Adrenal gland (tissue), 12 donors: Measurements from ENCODE around the gene GPR4. TPM values are rescaled to one million over a fixed set of nuclear protein-coding genes. Genes with fewer than 3 reads are reported as not detected.
"Not testable (repeated sequence)": the region's sequence is repeated elsewhere in the genome, so short reads cannot be mapped to it uniquely, and the experiment has no call there.

Source experiments
- DNase-seq, 7 donors: peaks; one replicate each; pipeline ENCODE4 v3.0.0-alpha.2; 2019 to 2020
- H3K27ac ChIP-seq, 5 donors: fragments of 200-600 bp; sonication (generic) in 4 of 5; 1 replicate in 3 of 5; 2 replicates in 2 of 5; pipeline versions ENCODE4 v1.5.1 to v1.8.0; 2016 to 2020; ENCODE audit warnings: mild to moderate bottlenecking in 1 of 5
- H3K27me3 ChIP-seq: fragments of 200-600 bp; 2 replicates; pipeline ENCODE4 v1.8.0; 2021
- H3K36me3 ChIP-seq, 2 donors: fragments of 200-600 bp; replicated peaks in 1 of 2; 1 replicate in 1 of 2; 2 replicates in 1 of 2; pipeline versions ENCODE4 v1.5.1 to v1.8.0; 2018 to 2022
- H3K4me1 ChIP-seq, 2 donors: fragments of 200-600 bp; replicated peaks in 1 of 2; 1 replicate in 1 of 2; 2 replicates in 1 of 2; pipeline versions ENCODE4 v1.5.1 to v1.8.0; 2018 to 2021
- H3K4me3 ChIP-seq, 4 donors: fragments of 200-600 bp; sonication (generic) in 3 of 4; one replicate each; pipeline ENCODE4 v1.5.1; 2016 to 2018
- H3K9me3 ChIP-seq, 3 donors: fragments of 200-600 bp; sonication (generic) in 1 of 3; replicated peaks in 1 of 3; 1 replicate in 2 of 3; 2 replicates in 1 of 3; pipeline versions ENCODE4 v1.5.1 to v1.8.0; 2016 to 2021
- CTCF ChIP-seq, 6 experiments: fragments of 450-650 bp in 4 of 6; fragments of 200-600 bp in 2 of 6; sonication (generic) in 1 of 6; IDR thresholded peaks; 1 replicate in 5 of 6; 2 replicates in 1 of 6; pipeline versions ENCODE4 v1.5.1 to v1.8.0; 2016 to 2021; ENCODE audit warnings: antibody characterized with exemption in 6 of 6, mild to moderate bottlenecking in 2 of 6, moderate library complexity in 1 of 6
- POLR2A ChIP-seq, 2 donors: fragments of 450-650 bp; IDR thresholded peaks; one replicate each; pipeline ENCODE4 v1.6.1; 2017; ENCODE audit warnings: antibody characterized with exemption in 2 of 2, mild to moderate bottlenecking in 2 of 2, moderate library complexity in 1 of 2
- WGBS, 4 donors: extraction: QIAGEN DNeasy Blood & Tissue Kit in 2 of 4; methylation state at CpG; one replicate each; pipeline versions ENCODE4 v1.1.5 to v1.1.7; 2013 to 2017; 5-methylcytosine and 5-hydroxymethylcytosine counted together
- intact Hi-C, 2 donors: fragments of 100-400 bp; cut with DNase I; formaldehyde crosslinking; loops; one replicate each; pipeline versions ENCODE4 v1.14.1 to v1.15.0; 2022 to 2023
- polyA plus RNA-seq, 3 donors: library from polyadenylated mRNA; stranded (reverse); fragments of 200-250 nt in 2 of 3; fragments of 350-450 nt in 1 of 3; fragmentation: Illumina TruSeq in 1 of 3; extraction: RNeasy Lipid Tissue Mini Kit (QIAGEN cat#74804) in 1 of 3; gene quantifications; one replicate each; pipeline ENCODE4 v1.2.3, GENCODE V29; 2013 to 2014
- total RNA-seq, 9 donors: library from RNA; depleted of rRNA in 4 of 9; stranded (reverse); fragments of >200 nt in 4 of 9; fragments of 120-200 nt in 1 of 9; fragmentation: NEBNext Ultra II Directional in 1 of 9; extraction: Animal tissue kit (Norgen Biotek cat#: 25700) in 1 of 9; gene quantifications; one replicate each; pipeline versions ENCODE4 v1.1.0 to v1.2.4, GENCODE V29; 2013 to 2023
- donor health status: healthy with polysubstance abuse.
- donor health status: Bipolar disorder and iron deficiency.
- donor health status: DM: yes; HTN: yes; CAD: no.
- donor health status: DM: no; HTN: no; CAD: no.
- donor health status: DM: no; HTN: no; CAD: no.
- donor health status: DM: yes; HTN: yes; CAD: no.

GPR4 gene
- total and polyA plus RNA-seq, 12 donors: 0.55 to 11.3 (median 4.0) TPM

- peaks cover 6 to 40% of the 10 kb centered on the region in 2 donors for H3K4me1 ChIP-seq
- H3K9me3 ChIP-seq: no peaks in the 10 kb centered on the region
- TF ChIP-seq POLR2A (IDR thresholded peaks at IDR 0.05): no peak
- TF ChIP-seq CTCF (IDR thresholded peaks at IDR 0.05): no peak
- H3K4me3 ChIP-seq: no peak overlapping the region
- 96 to 100% (median 98%) methylated on average over 1 of the region's 1 CpG for WGBS, 4 donors
- no peaks in the 10 kb centered on the region for H3K36me3 ChIP-seq
- intact Hi-C loops: no loop called here
- DNase-seq: no peak
- H3K27me3 ChIP-seq: no peaks in the 10 kb centered on the region
- peak overlapping the region in 3 of 5 donors; percentile 9 to 52 (median 36) for H3K27ac ChIP-seq
Measured at GRCh38 chr19:45636275-45636674, 34.3 kb upstream of the GPR4 start.

GRCh38 chr19:45632468-45633196, 30.6 kb upstream of the GPR4 start:
- DNase-seq: peak; percentile 90 to 96 (median 94)
- peak overlapping the region in 4 of 5 donors; percentile 42 to 75 (median 66) for H3K27ac ChIP-seq
- 44 to 71% (median 50%) methylated on average over 13 to 27 of the region's 27 CpGs for WGBS, 4 donors

GRCh38 chr19:45630463-45630862, 28.5 kb upstream of the GPR4 start:
- intact Hi-C loops: no loop called here
- Histone ChIP-seq H3K4me1 (peaks cover 0 to 4% of the 10 kb centered on the region in 2 donors), H3K27ac (no peak overlapping the region), H3K36me3 (peaks cover 0 to 37% of the 10 kb centered on the region in 2 donors), H3K4me3 (no peak overlapping the region), H3K9me3 (no peaks in the 10 kb centered on the region), H3K27me3 (no peaks in the 10 kb centered on the region)
- TF ChIP-seq POLR2A (IDR thresholded peaks at IDR 0.05) (no peak), CTCF (IDR thresholded peaks at IDR 0.05) (no peak)
- DNase-seq: no peak
- WGBS, 4 donors: 86 to 95% (median 90%) methylated on average over 2 of the region's 2 CpGs

More at GRCh38 chr19:45632468-45633196, 30.6 kb upstream of the GPR4 start:
- H3K36me3 ChIP-seq: peaks cover 0 to 20% of the 10 kb centered on the region in 2 donors
- H3K4me1 ChIP-seq: peaks cover 0 to 14% of the 10 kb centered on the region in 2 donors
- intact Hi-C loops: no loop called here
- no peaks in the 10 kb centered on the region for H3K9me3 ChIP-seq
- no peaks in the 10 kb centered on the region for H3K27me3 ChIP-seq
- TF ChIP-seq POLR2A (IDR thresholded peaks at IDR 0.05): peak in 1 of 2 donors; percentile 62
- no peak for TF ChIP-seq CTCF (IDR thresholded peaks at IDR 0.05)
- no peak overlapping the region for H3K4me3 ChIP-seq

GRCh38 chr19:45629704-45630103, 27.7 kb upstream of the GPR4 start:
- intact Hi-C loops: no loop called here

GRCh38 chr19:45628219-45628618, 26.2 kb upstream of the GPR4 start:
- H3K27me3 ChIP-seq, H3K4me1 ChIP-seq, intact Hi-C loops, DNase-seq, H3K27ac ChIP-seq, H3K9me3 ChIP-seq, H3K4me3 ChIP-seq: not testable (repeated sequence)
- WGBS, 4 donors: 88 to 96% (median 94%) methylated on average over 6 to 7 of the region's 7 CpGs
- peaks cover 0 to 39% of the 10 kb centered on the region in 2 donors for H3K36me3 ChIP-seq

More at GRCh38 chr19:45629704-45630103, 27.7 kb upstream of the GPR4 start:
- WGBS, 4 donors: 80 to 87% (median 85%) methylated on average over 2 to 4 of the region's 4 CpGs
- DNase-seq: no peak
- no peak overlapping the region for H3K27ac ChIP-seq
- H3K27me3 ChIP-seq: no peaks in the 10 kb centered on the region
- TF ChIP-seq POLR2A (IDR thresholded peaks at IDR 0.05) (no peak), CTCF (IDR thresholded peaks at IDR 0.05) (no peak)
- peaks cover 0 to 4% of the 10 kb centered on the region in 2 donors for H3K4me1 ChIP-seq
- H3K4me3 ChIP-seq: no peak overlapping the region
- no peaks in the 10 kb centered on the region for H3K9me3 ChIP-seq
- H3K36me3 ChIP-seq: peaks cover 0 to 39% of the 10 kb centered on the region in 2 donors
